8988T (cell line): ENCODE measurements around the gene FGF10.

ENCODE experiments used
- DNase-seq: peaks from one replicate; pipeline ENCODE4 v3.0.0; 2011

FGF10 gene

GRCh38 chr5:44389090-44389822 lies at the start of gene FGF10:
Gene FGF10, minus strand, starts transcription at chr5:44389420. Its CDS starts 738 bp downstream, at chr5:44388682.
- DNase-seq: no peak

GRCh38 chr5:44426944-44427343 lies 37.7 kb upstream of the FGF10 start:
- no peak for DNase-seq

GRCh38 chr5:44412286-44412685 lies 23.1 kb upstream of the FGF10 start:
- no peak for DNase-seq

GRCh38 chr5:44402084-44402483 lies 12.9 kb upstream of the FGF10 start:
- no peak for DNase-seq

GRCh38 chr5:44401611-44402010 lies 12.4 kb upstream of the FGF10 start:
- no peak for DNase-seq

GRCh38 chr5:44398382-44398781 lies 9.2 kb upstream of the FGF10 start:
- no peak for DNase-seq

- DNase-seq: no peak
Measured at GRCh38 chr5:44396312-44396711, 7.1 kb upstream of the FGF10 start.

GRCh38 chr5:44390351-44390750 lies 1.1 kb upstream of the FGF10 start:
- no peak for DNase-seq

GRCh38 chr5:44389823-44390143 lies 563 bp upstream of the FGF10 start:
- DNase-seq: no peak

GRCh38 chr5:44388321-44389089 lies 715 bp downstream of the FGF10 start:
- no peak for DNase-seq

GRCh38 chr5:44387921-44388320 lies 1.3 kb downstream of the FGF10 start:
- DNase-seq: no peak

- no peak for DNase-seq
Measured at GRCh38 chr5:44387406-44387805, 1.8 kb downstream of the FGF10 start.

GRCh38 chr5:44385291-44385900 lies 3.8 kb downstream of the FGF10 start:
- DNase-seq: no peak

GRCh38 chr5:44384816-44385215 lies 4.4 kb downstream of the FGF10 start:
- DNase-seq: no peak

- DNase-seq: no peak
Measured at GRCh38 chr5:44382894-44383293, 6.3 kb downstream of the FGF10 start.

- DNase-seq: no peak
Measured at GRCh38 chr5:44377057-44377456, 12.2 kb downstream of the FGF10 start.

GRCh38 chr5:44372028-44372427 lies 17.2 kb downstream of the FGF10 start:
- DNase-seq: no peak

GRCh38 chr5:44367203-44367602 lies 22.0 kb downstream of the FGF10 start:
- DNase-seq: no peak

GRCh38 chr5:44365345-44365744 lies 23.9 kb downstream of the FGF10 start:
- no peak for DNase-seq

GRCh38 chr5:44364097-44364496 lies 25.1 kb downstream of the FGF10 start:
- no peak for DNase-seq

- no peak for DNase-seq
Measured at GRCh38 chr5:44361342-44362001, 27.7 kb downstream of the FGF10 start.

- no peak for DNase-seq
Measured at GRCh38 chr5:44360919-44361318, 28.3 kb downstream of the FGF10 start.

- no peak for DNase-seq
Measured at GRCh38 chr5:44358421-44358820, 30.8 kb downstream of the FGF10 start.

- DNase-seq: no peak
Measured at GRCh38 chr5:44356231-44356630, 33.0 kb downstream of the FGF10 start.
